Skeletal muscle cell (primary cell): ENCODE results near the gene CAGE1.

Experiments
- DNase-seq: peaks from one replicate; pipeline ENCODE4 v3.0.0-alpha.2; 2010; ENCODE audit warnings: low read depth
- H3K4me3 ChIP-seq: 2 replicates; pipeline ENCODE4 v1.5.1; 2011; ENCODE audit warnings: low read depth, mild to moderate bottlenecking, control low read depth, low read length, moderate library complexity

The CAGE1 gene

DNA sequence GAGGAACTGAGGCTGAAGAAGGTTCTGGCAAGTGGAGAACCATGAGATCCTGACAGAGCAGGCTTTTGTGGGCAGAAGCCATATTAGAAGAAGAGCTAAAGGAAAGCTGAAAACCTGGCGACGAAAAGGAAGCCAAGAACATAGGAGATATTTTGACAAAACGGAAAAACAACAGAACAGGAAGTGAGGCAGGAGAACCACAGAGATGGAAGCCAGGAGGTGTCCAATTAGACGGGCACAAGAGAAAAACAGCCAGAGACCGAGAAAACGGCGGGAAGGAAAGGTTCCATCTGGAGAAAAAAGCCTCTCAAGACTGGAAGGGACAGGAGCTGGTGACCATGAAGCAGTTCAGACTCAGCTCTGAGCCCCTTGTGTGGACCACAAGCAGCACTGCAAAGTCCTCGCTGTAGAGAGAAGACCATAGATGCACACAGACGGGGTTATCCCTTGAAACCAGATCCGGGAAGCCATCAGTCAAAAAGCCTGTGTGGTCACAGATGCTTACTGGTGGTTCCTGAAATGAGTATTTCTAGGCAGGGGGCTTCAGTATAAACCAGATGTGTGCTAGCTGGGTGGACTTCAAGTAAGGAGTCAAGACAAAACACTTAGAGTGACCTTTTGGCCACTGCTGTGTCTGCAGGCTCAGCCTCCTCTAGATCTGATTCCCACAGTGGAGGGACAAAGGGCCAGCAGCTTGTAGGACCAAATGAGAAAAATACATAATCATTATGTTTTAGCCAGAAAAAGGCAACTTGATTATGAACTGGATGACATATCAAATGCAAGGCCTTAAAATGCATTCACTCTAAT is 107.2 kb downstream of the CAGE1 start:
- no peak for DNase-seq
- no peak overlapping the region for H3K4me3 ChIP-seq
